ENCODE data around the gene CALCB. TPM values are rescaled to one million over a fixed set of nuclear protein-coding genes. Genes with fewer than 3 reads are reported as not detected.
"Not testable (repeated sequence)": the region's sequence is repeated elsewhere in the genome, so short reads cannot be mapped to it uniquely, and the experiment has no call there.

CALCB gene
- 10 to 100 TPM in 1 of 2 donors, 1 to 10 TPM in 1; 4.2 to 11.5 TPM for total RNA-seq

- Histone ChIP-seq H3K27me3 (no peaks in the 10 kb centered on the region), H3K27ac (peak within 1 kb of the TSS in 1 of 4 donors; percentile 51)
- intact Hi-C loops (cut with DNase I) = loop anchor here (10.0 kb wide), 3 partner anchors 99 to 289 kb away; partner anchors contain the start of gene CALCA
Measured at GRCh38 chr11:15073361-15074205, at the start of gene CALCB. TSS of gene CALCB (plus strand) at chr11:15073593. CDS start at chr11:15074719, 1,126 bp downstream.

GRCh38 chr11:15027011-15027410 is 46.4 kb upstream of the CALCB start:
- Histone ChIP-seq H3K4me3 (no peak overlapping the region), H3K27me3 (no peaks in the 10 kb centered on the region), H3K4me1 (no peaks in the 10 kb centered on the region), H3K36me3 (replicated peaks in 1 of 2; ENCODE audit: insufficient read depth in 1 of 2, low read depth in 2 of 2) (no peaks in the 10 kb centered on the region), H3K27ac (no peak overlapping the region), H3K9me3 (no peaks in the 10 kb centered on the region)
- TF ChIP-seq, protein P1, sequence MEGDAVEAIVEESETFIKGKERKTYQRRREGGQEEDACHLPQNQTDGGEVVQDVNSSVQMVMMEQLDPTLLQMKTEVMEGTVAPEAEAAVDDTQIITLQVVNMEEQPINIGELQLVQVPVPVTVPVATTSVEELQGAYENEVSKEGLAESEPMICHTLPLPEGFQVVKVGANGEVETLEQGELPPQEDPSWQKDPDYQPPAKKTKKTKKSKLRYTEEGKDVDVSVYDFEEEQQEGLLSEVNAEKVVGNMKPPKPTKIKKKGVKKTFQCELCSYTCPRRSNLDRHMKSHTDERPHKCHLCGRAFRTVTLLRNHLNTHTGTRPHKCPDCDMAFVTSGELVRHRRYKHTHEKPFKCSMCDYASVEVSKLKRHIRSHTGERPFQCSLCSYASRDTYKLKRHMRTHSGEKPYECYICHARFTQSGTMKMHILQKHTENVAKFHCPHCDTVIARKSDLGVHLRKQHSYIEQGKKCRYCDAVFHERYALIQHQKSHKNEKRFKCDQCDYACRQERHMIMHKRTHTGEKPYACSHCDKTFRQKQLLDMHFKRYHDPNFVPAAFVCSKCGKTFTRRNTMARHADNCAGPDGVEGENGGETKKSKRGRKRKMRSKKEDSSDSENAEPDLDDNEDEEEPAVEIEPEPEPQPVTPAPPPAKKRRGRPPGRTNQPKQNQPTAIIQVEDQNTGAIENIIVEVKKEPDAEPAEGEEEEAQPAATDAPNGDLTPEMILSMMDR (IDR thresholded peaks at IDR 0.05) = no peak
- no peak for TF ChIP-seq POLR2A (IDR thresholded peaks at IDR 0.05)
- intact Hi-C loops (cut with DNase I) = no loop called here
- ATAC-seq = no peak
- no peak for DNase-seq
- 56 to 67% methylated on average over 3 of the region's 3 CpGs for WGBS, 2 donors

More at GRCh38 chr11:15073361-15074205, at the start of gene CALCB:
- ATAC-seq (peak; percentile 37), DNase-seq (peak; percentile 33 to 53 (median 46))
- 3% methylated on average over 22 to 59 of the region's 60 CpGs for WGBS, 2 donors
- TF ChIP-seq POLR2A (IDR thresholded peaks at IDR 0.05) = no peak
- Histone ChIP-seq H3K4me1 (peaks cover 23% of the 10 kb centered on the region), H3K9me3 (no peaks in the 10 kb centered on the region), H3K36me3 (replicated peaks in 1 of 2; ENCODE audit: insufficient read depth in 1 of 2, low read depth in 2 of 2) (no peaks in the 10 kb centered on the region), H3K4me3 (peak within 1 kb of the TSS in 1 of 2 donors; percentile 10)

DNA sequence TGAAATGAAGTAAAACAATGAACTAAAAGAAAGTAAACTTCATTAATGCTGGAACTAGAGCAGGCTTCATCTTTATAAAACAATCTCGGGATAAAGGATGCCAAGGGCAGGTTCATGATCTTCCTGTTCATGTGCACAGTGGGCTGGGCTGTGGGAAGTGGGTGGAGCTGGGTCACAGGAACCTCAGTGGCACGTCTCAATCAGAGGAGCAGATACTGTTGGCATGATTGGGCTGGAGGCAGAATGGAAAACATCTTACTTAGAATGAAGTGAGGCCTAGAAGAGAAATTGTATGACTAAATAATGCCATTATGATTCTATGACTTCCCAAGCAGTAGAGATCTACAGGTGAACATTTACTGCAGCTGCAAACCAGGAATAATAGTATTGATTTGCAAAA is 45.4 kb upstream of the CALCB start:
- Histone ChIP-seq H3K27me3 (no peaks in the 10 kb centered on the region), H3K27ac (no peak overlapping the region), H3K9me3 (no peaks in the 10 kb centered on the region), H3K4me1 (no peaks in the 10 kb centered on the region), H3K36me3 (replicated peaks in 1 of 2; ENCODE audit: insufficient read depth in 1 of 2, low read depth in 2 of 2) (no peaks in the 10 kb centered on the region), H3K4me3 (no peak overlapping the region)
- intact Hi-C loops (cut with DNase I) = no loop called here
- 46 to 58% methylated on average over 2 of the region's 2 CpGs for WGBS, 2 donors
- DNase-seq (no peak), ATAC-seq (no peak)
- no peak for TF ChIP-seq POLR2A (IDR thresholded peaks at IDR 0.05)
- TF ChIP-seq, protein P1 (IDR thresholded peaks at IDR 0.05) = no peak

- H3K9me3 ChIP-seq = no peaks in the 10 kb centered on the region
- intact Hi-C loops (cut with DNase I) = no loop called here
- H3K4me3 ChIP-seq = no peak overlapping the region
- H3K36me3 ChIP-seq (replicated peaks in 1 of 2; ENCODE audit: insufficient read depth in 1 of 2, low read depth in 2 of 2) = no peaks in the 10 kb centered on the region
- H3K4me1 ChIP-seq = no peaks in the 10 kb centered on the region
- no peak for ATAC-seq
- no peaks in the 10 kb centered on the region for H3K27me3 ChIP-seq
- DNase-seq = no peak
- TF ChIP-seq POLR2A (IDR thresholded peaks at IDR 0.05) = no peak
- TF ChIP-seq, protein P1 (IDR thresholded peaks at IDR 0.05) = no peak
- H3K27ac ChIP-seq = no peak overlapping the region
Measured at GRCh38 chr11:15028379-15028778, 45.0 kb upstream of the CALCB start.

GRCh38 chr11:15031945-15032344 is 41.4 kb upstream of the CALCB start:
- H3K4me3 ChIP-seq; DNase-seq; H3K27me3 ChIP-seq; H3K4me1 ChIP-seq; H3K36me3 ChIP-seq (replicated peaks in 1 of 2; ENCODE audit: insufficient read depth in 1 of 2, low read depth in 2 of 2); H3K27ac ChIP-seq; intact Hi-C loops (cut with DNase I); H3K9me3 ChIP-seq; ATAC-seq: not testable (repeated sequence)
- WGBS, 2 donors = 82 to 84% methylated on average over 4 of the region's 4 CpGs
